H1 (cell line): Measurements from ENCODE around the gene RBM6. TPM values are rescaled to one million over a fixed set of nuclear protein-coding genes. Genes with fewer than 3 reads are reported as not detected.
A peak's percentile ranks its signal among the peaks of the same experiment; 100 is the strongest.

ENCODE experiments used
- CTCF ChIA-PET: fragments of 300-600 bp; sonication (Branson Sonifier 250); formaldehyde crosslinking; loops from one replicate; lab custom pipeline; 2021; ENCODE audit not compliant: partially characterized antibody; lab: Charles Lee
- POLR2A ChIA-PET: fragments of 300-600 bp; sonication (Branson Sonifier 250); formaldehyde crosslinking; loops from one replicate; lab custom pipeline; 2021; ENCODE audit warnings: inconsistent platforms; ENCODE audit not compliant: partially characterized antibody; lab: Charles Lee
- DNase-seq, 2 experiments: peaks; one replicate each; pipeline versions ENCODE4 v3.0.0 to v3.0.0-alpha.2; 2010 to 2022; ENCODE audit warnings: low spot score in 2 of 2, low read depth in 1 of 2, mixed read lengths in 1 of 2
- FAIRE-seq: peaks from 2 replicates; lab custom pipeline; 2011; peaks lifted over from hg19 to GRCh38; lab: Jason Lieb, UNC
- H2AFZ ChIP-seq: 2 replicates; pipeline ENCODE4 v1.8.1; 2012; ENCODE audit warnings: low read length, inconsistent platforms
- H2AK5ac ChIP-seq: 2 replicates; pipeline ENCODE4 v1.6.1; 2013; ENCODE audit warnings: low read depth, low read length
- H2BK120ac ChIP-seq: replicated peaks from 2 replicates; pipeline ENCODE3; 2013; ENCODE audit warnings: low read depth, low read length, inconsistent platforms
- H2BK12ac ChIP-seq: 2 replicates; pipeline ENCODE4 v1.6.1; 2013; ENCODE audit warnings: low read depth, low read length
- H2BK15ac ChIP-seq: 2 replicates; pipeline ENCODE4 v1.6.1; 2013; ENCODE audit warnings: low read length
- H2BK20ac ChIP-seq: 2 replicates; pipeline ENCODE4 v1.6.1; 2013; ENCODE audit warnings: low read length
- H2BK5ac ChIP-seq: 2 replicates; pipeline ENCODE4 v1.6.1; 2013; ENCODE audit warnings: low read depth, low read length
- H3K14ac ChIP-seq: 2 replicates; pipeline ENCODE4 v1.6.1; 2013; ENCODE audit warnings: inconsistent platforms; ENCODE audit not compliant: insufficient read length
- H3K18ac ChIP-seq: 2 replicates; pipeline ENCODE4 v1.6.1; 2013; ENCODE audit warnings: low read length; ENCODE audit errors: extremely low read depth
- H3K23ac ChIP-seq: 2 replicates; pipeline ENCODE4 v1.6.1; 2013; ENCODE audit warnings: inconsistent platforms; ENCODE audit not compliant: insufficient read length
- H3K23me2 ChIP-seq: 2 replicates; pipeline ENCODE4 v1.6.1; 2013; ENCODE audit warnings: low read depth, low read length
- H3K27ac ChIP-seq: 2 replicates; pipeline ENCODE4 v1.6.1; 2011; ENCODE audit warnings: low read depth, low read length, inconsistent platforms
- H3K27me3 ChIP-seq, 4 experiments: replicated peaks in 1 of 4; 1 replicate in 1 of 4; 2 replicates in 3 of 4; pipeline versions ENCODE4 v1.6.1 to v1.8.1; 2011 to 2013; ENCODE audit warnings: low read length in 3 of 4, mild to moderate bottlenecking in 3 of 4, inconsistent platforms in 2 of 4, mixed read lengths in 2 of 4, moderate library complexity in 1 of 4; ENCODE audit not compliant: control insufficient read depth in 3 of 4, insufficient read depth in 3 of 4; ENCODE audit errors: extremely low read depth in 1 of 4
- H3K36me3 ChIP-seq, 4 experiments: 2 replicates each; pipeline versions ENCODE4 v1.6.1 to v1.8.1; 2011 to 2013; ENCODE audit warnings: mild to moderate bottlenecking in 4 of 4, low read length in 3 of 4, moderate library complexity in 2 of 4, control low read depth in 1 of 4, inconsistent platforms in 1 of 4; ENCODE audit not compliant: insufficient read depth in 4 of 4, control insufficient read depth in 2 of 4
- H3K4ac ChIP-seq: replicated peaks from 2 replicates; pipeline ENCODE3; 2013; ENCODE audit warnings: low read length, low read depth, mixed read lengths, inconsistent platforms; ENCODE audit not compliant: insufficient read length
- H3K4me1 ChIP-seq, 4 experiments: replicated peaks in 1 of 4; 1 replicate in 1 of 4; 2 replicates in 3 of 4; pipeline versions ENCODE4 v1.6.1 to v1.8.1; 2011 to 2013; ENCODE audit warnings: low read length in 3 of 4, inconsistent platforms in 2 of 4, mixed read lengths in 1 of 4; ENCODE audit not compliant: insufficient read depth in 4 of 4, control insufficient read depth in 3 of 4
- H3K4me2 ChIP-seq, 2 experiments: 2 replicates each; pipeline versions ENCODE4 v1.6.1 to v1.8.1; 2011 to 2013; ENCODE audit warnings: low read depth in 2 of 2, low read length in 2 of 2, control low read depth in 1 of 2, inconsistent platforms in 1 of 2, mild to moderate bottlenecking in 1 of 2; ENCODE audit not compliant: insufficient read depth in 1 of 2
- H3K4me3 ChIP-seq, 4 experiments: fragments of 200-600, 300-600 bp in 1 of 4; sonication (generic), shearing (Covaris generic), sonication (Bioruptor Twin) in 1 of 4; 2 replicates each; pipeline versions ENCODE4 v1.5.1 to v1.8.1; 2011 to 2016; ENCODE audit warnings: low read length in 4 of 4, low read depth in 3 of 4, control low read depth in 2 of 4, inconsistent platforms in 2 of 4, mild to moderate bottlenecking in 2 of 4, mixed read lengths in 1 of 4, moderate library complexity in 1 of 4; ENCODE audit not compliant: insufficient read depth in 2 of 4; ENCODE audit errors: extremely low read depth in 1 of 4
- H3K56ac ChIP-seq: replicated peaks from 2 replicates; pipeline ENCODE3; 2013; ENCODE audit warnings: low read depth, mild to moderate bottlenecking, mixed read lengths, low read length, inconsistent platforms; ENCODE audit not compliant: insufficient read length
- H3K79me1 ChIP-seq: 2 replicates; pipeline ENCODE4 v1.6.1; 2013; ENCODE audit warnings: low read depth, low read length, control low read depth
- H3K79me2 ChIP-seq, 2 experiments: 2 replicates each; pipeline versions ENCODE4 v1.6.1 to v1.8.1; 2012 to 2013; ENCODE audit warnings: low read length in 2 of 2, mild to moderate bottlenecking in 2 of 2, inconsistent platforms in 1 of 2; ENCODE audit not compliant: insufficient read depth in 2 of 2, control insufficient read depth in 1 of 2
- H3K9ac ChIP-seq, 4 experiments: replicated peaks in 1 of 4; 1 replicate in 1 of 4; 2 replicates in 3 of 4; pipeline versions ENCODE4 v1.6.1 to v1.8.1; 2011 to 2013; ENCODE audit warnings: low read depth in 3 of 4, low read length in 3 of 4, control low read depth in 2 of 4, mild to moderate bottlenecking in 2 of 4, moderate library complexity in 2 of 4, inconsistent platforms in 1 of 4; ENCODE audit errors: extremely low read depth in 1 of 4
- H3K9me3 ChIP-seq, 2 experiments: 2 replicates each; pipeline versions ENCODE4 v1.6.1 to v1.8.1; 2012 to 2013; ENCODE audit warnings: mild to moderate bottlenecking in 2 of 2, moderate library complexity in 2 of 2, control low read depth in 1 of 2, inconsistent platforms in 1 of 2, low read depth in 1 of 2, low read length in 1 of 2, mixed read lengths in 1 of 2; ENCODE audit not compliant: insufficient read depth in 2 of 2
- H4K20me1 ChIP-seq, 2 experiments: replicated peaks in 1 of 2; 2 replicates each; pipeline versions ENCODE3 to v1.8.1; 2011 to 2013; ENCODE audit warnings: inconsistent platforms in 2 of 2, low read length in 2 of 2, mild to moderate bottlenecking in 1 of 2; ENCODE audit not compliant: insufficient read depth in 2 of 2, control insufficient read depth in 1 of 2
- H4K5ac ChIP-seq: 2 replicates; pipeline ENCODE4 v1.6.1; 2013; ENCODE audit warnings: low read length, low read depth, mixed read lengths, inconsistent platforms; ENCODE audit not compliant: insufficient read length
- H4K8ac ChIP-seq: 2 replicates; pipeline ENCODE4 v1.8.0; 2013; ENCODE audit warnings: mild to moderate bottlenecking, moderate library complexity, low read length, inconsistent platforms; ENCODE audit not compliant: insufficient read depth; ENCODE audit errors: extremely low read depth
- H4K91ac ChIP-seq: replicated peaks from 2 replicates; pipeline ENCODE3; 2013; ENCODE audit warnings: low read length, mixed read lengths, inconsistent platforms; ENCODE audit not compliant: insufficient read length
- CEBPB ChIP-seq: IDR thresholded peaks from 2 replicates; pipeline ENCODE4 v1.6.1; 2012; ENCODE audit warnings: low read depth, low read length
- WGBS, 2 experiments: shearing (Covaris generic) in 1 of 2; methylation state at CpG; one replicate each; pipeline versions ENCODE4 v1.1.6 to v1.1.7; 2013 to 2015; ENCODE audit warnings: low lambda C conversion rate in 2 of 2, mixed read lengths in 2 of 2, inconsistent platforms in 1 of 2, low coverage in 1 of 2, missing lambda C conversion rate in 1 of 2; ENCODE audit not compliant: insufficient replicate concordance in 2 of 2, insufficient coverage in 1 of 2, insufficient read length in 1 of 2; ENCODE audit errors: extremely low coverage in 1 of 2, missing lambda C conversion rate in 1 of 2; 5-methylcytosine and 5-hydroxymethylcytosine counted together
- polyA plus RNA-seq, 7 experiments: library from polyadenylated mRNA; depleted of rRNA in 3 of 7; stranded (reverse) in 5 of 7; unstranded in 2 of 7; fragments of >200 nt in 5 of 7; fragments of 200-250 nt in 2 of 7; gene quantifications; 1 replicate in 5 of 7; 2 replicates in 1 of 7; 4 replicates in 1 of 7; pipeline versions ENCODE4 v1.2.1 to v1.2.3, GENCODE V29; 2011 to 2013; ENCODE audit warnings: missing spikeins in 2 of 7, mixed read lengths in 2 of 7
- total RNA-seq: library from RNA; stranded (reverse); fragmentation: NEBNext Ultra II Directional; extraction: Animal tissue kit (Norgen Biotek cat#: 25700); gene quantifications from 2 replicates; pipeline ENCODE4 v1.2.1, GENCODE V29; 2021
- TF ChIP-seq, protein P1 (sequence below), 3 experiments: IDR thresholded peaks; 1 replicate in 2 of 3; 2 replicates in 1 of 3; pipeline versions ENCODE4 v1.5.1 to v1.6.1; 2011; ENCODE audit warnings: low read length in 3 of 3, mild to moderate bottlenecking in 3 of 3, inconsistent platforms in 2 of 3, low read depth in 1 of 3, moderate library complexity in 1 of 3; ENCODE audit not compliant: insufficient read depth in 1 of 3; ENCODE audit errors: control extremely low read depth in 1 of 3

Gene RBM6
- total and polyA plus RNA-seq, 2 of the 8 experiments (the other 6 are each of a cell fraction or from before 2014, with no cell fraction given): 30.6 to 80.1 TPM

DNA sequence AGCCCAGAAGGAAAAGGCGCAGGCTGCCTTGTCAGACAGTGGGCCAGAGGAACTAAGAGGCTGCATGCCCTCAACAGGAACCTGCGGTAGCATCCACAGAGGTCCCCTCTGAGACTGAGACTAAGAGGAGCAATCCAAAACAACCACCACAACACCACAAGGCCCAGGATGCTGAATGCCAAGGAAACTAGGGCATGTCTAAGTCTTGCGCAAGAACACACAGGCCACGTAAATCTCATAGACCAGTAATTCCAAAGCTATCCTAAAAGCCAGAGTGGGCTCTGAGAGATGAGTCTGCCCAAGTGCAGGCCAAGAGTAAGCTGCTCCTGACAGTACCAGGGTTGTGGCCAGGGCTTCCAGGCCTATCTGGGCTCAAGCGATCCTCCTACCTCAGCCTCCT, 23.3 kb upstream of the RBM6 start:
- POLR2A ChIA-PET: interaction anchor here (1.0 to 2.3 kb wide), 2 partner anchors 23 to 215 kb away, joined by 3 to 6 read pairs; partner anchors contain the start of gene RBM6
- FAIRE-seq: no peak
- 94% methylated on average over 5 of the region's 5 CpGs; no CpG with 5 or more reads in 1 of the 2 experiments for WGBS, 2 experiments

More for the DNA sequence above, 23.3 kb upstream of the RBM6 start:
- H3K9ac ChIP-seq: no peak overlapping the region
- H3K23ac ChIP-seq: no peak overlapping the region
- no peak overlapping the region for H3K27ac ChIP-seq
- H4K91ac ChIP-seq: no peak overlapping the region
- no peak overlapping the region for H2BK20ac ChIP-seq
- H3K27me3 ChIP-seq: no peaks in the 10 kb centered on the region
- H3K4me2 ChIP-seq: no peak overlapping the region
- no peak overlapping the region for H3K56ac ChIP-seq
- no peak overlapping the region for H3K14ac ChIP-seq
- no peaks in the 10 kb centered on the region for H3K9me3 ChIP-seq
- H2BK15ac ChIP-seq: no peak overlapping the region
- no peak overlapping the region for H4K5ac ChIP-seq
- H3K4me3 ChIP-seq: no peak overlapping the region
- TF ChIP-seq, protein P1, sequence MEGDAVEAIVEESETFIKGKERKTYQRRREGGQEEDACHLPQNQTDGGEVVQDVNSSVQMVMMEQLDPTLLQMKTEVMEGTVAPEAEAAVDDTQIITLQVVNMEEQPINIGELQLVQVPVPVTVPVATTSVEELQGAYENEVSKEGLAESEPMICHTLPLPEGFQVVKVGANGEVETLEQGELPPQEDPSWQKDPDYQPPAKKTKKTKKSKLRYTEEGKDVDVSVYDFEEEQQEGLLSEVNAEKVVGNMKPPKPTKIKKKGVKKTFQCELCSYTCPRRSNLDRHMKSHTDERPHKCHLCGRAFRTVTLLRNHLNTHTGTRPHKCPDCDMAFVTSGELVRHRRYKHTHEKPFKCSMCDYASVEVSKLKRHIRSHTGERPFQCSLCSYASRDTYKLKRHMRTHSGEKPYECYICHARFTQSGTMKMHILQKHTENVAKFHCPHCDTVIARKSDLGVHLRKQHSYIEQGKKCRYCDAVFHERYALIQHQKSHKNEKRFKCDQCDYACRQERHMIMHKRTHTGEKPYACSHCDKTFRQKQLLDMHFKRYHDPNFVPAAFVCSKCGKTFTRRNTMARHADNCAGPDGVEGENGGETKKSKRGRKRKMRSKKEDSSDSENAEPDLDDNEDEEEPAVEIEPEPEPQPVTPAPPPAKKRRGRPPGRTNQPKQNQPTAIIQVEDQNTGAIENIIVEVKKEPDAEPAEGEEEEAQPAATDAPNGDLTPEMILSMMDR (IDR thresholded peaks at IDR 0.05; ENCODE audit: control extremely low read depth in 1 of 3, insufficient read depth in 1 of 3, low read depth in 1 of 3, low read length in 3 of 3): no peak
- peak; percentile 91 for TF ChIP-seq CEBPB
- CTCF ChIA-PET: interaction anchor here (0.7 to 4.6 kb wide), 6 partner anchors 7 to 75 kb away, joined by 3 to 24 read pairs (median 12); partner anchors contain the start of gene MON1A
- H3K36me3 ChIP-seq: no peaks in the 10 kb centered on the region
- no peaks in the 10 kb centered on the region for H3K23me2 ChIP-seq
- no peak overlapping the region for H2AFZ ChIP-seq
- no peak overlapping the region for H2BK120ac ChIP-seq
- no peaks in the 10 kb centered on the region for H3K4me1 ChIP-seq
- H3K4ac ChIP-seq: no peak overlapping the region
- H4K8ac ChIP-seq: peak overlapping the region; percentile 35; the same call in 1 of the 2 replicates
- no peaks in the 10 kb centered on the region for H3K79me1 ChIP-seq
- peaks cover 0 to 3% of the 10 kb centered on the region in 2 experiments for H4K20me1 ChIP-seq
- H2AK5ac ChIP-seq: no peak overlapping the region
- no peak for DNase-seq
- H3K79me2 ChIP-seq: no peaks in the 10 kb centered on the region
- no peak overlapping the region for H3K18ac ChIP-seq
- H2BK5ac ChIP-seq: no peak overlapping the region
- H2BK12ac ChIP-seq: no peak overlapping the region
